ENCODE measurements around the gene RALY.

The RALY gene

DNA sequence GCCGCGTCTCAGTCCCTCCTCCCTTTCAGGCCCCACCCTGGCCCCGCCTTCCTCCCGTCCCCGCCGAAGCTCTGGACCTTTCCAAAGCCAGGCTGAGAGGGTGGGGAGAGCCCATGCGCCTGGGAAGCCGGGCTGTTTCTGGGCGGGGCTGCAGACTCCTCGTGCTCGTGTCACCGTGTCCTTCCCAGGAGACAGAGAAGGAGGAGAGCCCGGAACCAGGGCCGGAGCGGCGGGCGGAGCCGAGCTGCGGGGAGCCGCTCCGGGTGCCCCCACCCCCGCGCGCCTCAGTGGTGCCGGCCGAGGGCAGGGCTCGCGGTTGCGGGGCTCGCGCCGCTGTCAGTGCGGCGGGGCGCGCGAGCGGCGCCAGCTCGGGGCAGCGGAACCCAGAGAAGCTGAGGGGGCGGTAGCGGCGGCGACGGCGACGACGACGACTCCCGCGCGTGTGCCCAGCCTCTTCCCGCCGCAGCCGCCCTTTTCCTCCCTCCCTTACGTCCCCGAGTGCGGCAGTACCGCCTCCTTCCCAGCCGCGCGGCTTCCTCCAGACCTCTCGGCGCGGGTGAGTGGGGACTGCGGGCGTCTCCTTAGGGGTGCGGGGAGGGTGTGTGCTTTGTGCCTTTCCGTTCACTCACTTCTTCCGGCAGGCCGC lies at the start of gene RALY:
TSS of gene RALY (plus strand) at position 336 of the 646 bp plus-strand sequence. CDS start 78,164 bp downstream, outside the sequence.
- peak; percentile 97 for DNase-seq

DNA sequence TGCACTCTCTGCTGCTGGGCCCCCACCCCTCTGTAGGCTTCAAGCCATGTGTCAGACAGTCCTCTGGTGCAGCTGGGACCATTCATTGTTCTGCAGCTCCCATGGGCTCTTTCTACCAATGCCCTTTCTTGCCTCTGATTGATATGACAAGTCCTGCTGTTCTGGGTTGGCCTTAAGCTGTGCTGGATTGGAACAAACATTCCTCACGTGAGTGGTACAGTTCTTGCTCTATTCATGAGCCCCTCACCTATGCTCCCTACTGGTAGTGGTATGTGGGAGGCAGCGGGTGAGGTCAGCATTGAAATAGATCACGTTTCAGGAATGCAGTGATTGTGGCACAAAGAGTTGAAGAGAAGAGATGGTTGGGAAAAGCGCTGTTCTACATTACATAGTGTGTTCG lies 48.8 kb upstream of the RALY start:
- DNase-seq: no peak

DNA sequence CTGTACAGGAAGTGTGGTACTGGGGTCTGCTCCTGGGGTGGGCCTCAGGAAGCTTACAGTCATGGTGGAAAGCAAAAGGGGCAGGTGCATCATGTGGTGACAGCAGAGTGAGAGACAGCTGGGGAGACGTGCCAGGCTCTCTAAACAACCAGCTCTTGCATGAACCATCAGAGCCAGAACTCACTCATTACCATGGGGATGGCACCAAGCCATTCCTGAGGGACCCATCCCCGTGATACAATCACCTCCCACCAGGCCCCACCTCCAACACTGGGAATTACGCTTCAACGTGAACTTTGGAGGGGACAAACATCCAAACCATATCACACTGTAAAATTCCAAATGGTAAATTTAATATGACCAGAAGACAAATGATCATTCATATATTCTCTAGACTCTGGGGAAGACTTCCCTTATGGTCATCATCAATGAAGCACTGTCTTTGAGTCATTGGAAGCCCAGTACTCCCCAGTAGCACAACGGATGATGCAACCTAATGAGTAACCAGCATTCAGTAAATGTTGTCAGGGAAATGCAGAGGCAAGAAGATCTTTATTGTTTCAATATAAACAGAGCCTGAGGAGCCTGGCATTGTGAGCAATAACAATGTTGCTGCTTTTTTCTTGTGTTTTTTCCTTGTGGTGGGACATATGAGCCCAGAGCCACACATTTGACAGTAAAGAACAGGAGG lies 48.2 kb upstream of the RALY start:
- DNase-seq: no peak

DNA sequence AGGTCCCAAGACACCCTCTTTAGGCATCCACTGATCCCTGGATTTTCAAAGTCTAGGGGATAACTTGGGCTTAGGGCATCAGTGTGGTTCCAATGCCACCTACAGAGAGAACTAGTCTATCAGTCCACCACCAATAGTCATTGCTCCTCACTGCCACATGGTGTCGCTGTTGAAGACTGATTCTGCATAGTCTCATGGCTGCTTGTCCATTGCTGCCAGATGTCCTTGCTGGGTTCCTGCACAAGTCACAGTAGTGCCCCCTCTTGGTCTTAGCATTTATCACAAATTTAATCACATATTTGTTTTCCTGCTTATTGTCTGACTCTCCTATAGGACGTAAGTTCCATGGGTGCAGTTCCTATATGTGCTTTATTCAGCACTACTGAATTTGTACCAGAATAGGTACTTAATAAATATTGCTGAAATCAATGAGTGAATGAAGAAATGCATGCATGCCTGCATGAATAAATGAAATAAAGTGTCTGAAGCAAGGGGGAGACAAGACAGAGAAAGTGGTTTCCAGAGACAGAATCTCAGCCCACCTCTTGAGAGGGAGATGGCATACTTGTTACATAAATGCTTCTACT lies 45.9 kb upstream of the RALY start:
- peak; percentile 64 for DNase-seq

DNA sequence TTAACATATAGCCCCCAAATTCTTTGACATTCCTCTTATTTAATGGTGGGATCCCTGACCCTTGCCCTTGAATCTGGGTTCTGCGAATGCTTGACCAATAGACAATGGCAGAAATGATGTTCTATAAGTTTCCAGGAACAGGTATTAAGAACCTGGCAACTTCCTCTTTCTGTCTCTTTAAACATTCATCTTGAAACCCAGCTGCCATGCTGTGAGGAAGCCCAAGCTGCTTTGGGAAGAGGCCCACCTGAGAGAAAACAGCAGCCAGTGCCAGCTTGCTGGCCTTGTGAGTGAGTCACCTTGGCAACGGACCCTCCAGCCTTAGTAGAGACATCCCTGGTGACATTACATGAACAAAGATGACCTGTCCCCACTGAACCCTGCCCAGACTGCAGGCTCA lies 45.2 kb upstream of the RALY start:
- no peak for DNase-seq

DNA sequence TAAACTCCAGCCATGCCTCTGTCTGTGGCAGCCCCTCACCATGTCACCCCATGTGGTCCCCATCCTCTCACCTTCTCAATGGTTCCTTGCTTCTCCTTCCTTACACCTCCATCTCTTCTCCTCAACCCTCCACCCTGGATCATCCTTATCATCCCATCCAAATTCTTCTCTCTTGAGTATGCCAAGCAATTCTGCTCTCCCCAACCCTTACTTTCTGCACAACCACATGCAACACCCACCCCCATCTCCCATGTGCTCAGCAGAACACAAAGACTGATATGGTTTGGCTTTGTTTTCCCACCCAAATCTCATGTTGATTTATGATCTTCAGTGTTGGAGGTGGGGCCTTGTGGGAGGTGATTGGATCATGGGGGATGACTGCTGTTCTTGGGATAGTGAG lies 42.5 kb upstream of the RALY start:
- DNase-seq: no peak

DNA sequence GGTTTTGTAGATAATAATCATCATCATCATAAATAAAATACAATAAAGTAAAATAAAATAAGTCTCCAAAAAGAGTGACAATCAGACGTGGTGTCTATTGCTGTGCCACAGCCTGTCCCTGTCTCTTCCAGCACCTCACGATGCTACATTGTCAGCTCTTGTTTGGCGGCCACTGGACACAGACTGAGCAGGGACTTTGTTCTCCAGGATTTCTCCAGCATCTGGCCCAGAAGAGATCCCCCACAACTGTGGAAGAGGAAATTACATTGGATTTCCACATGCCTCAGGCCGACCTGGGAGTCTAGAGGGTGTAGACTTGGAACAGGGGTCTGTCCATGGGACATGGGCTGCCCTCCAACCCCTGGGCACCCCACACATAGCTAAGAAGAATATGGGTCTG lies 39.2 kb upstream of the RALY start:
- DNase-seq: no peak

DNA sequence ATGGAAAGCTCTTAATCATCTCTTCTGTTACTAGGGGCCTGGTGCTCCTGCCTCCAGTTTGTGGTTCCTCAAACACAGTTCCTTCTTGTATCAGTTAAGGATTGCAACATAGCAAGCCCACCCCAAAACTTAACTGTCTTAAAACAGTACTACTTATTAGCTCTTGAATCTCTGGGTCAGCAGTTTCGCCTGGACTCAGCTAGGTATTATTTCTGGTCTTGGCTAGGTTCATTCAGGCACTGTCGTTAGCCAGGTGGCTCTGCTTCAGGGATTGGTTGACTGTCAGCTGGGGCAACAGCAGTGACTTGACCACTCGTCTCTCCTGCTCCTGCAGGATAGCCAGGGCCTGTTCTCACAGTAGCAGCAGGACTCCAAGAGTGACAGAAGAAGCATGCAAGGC lies 30.0 kb upstream of the RALY start:
- no peak for DNase-seq

DNA sequence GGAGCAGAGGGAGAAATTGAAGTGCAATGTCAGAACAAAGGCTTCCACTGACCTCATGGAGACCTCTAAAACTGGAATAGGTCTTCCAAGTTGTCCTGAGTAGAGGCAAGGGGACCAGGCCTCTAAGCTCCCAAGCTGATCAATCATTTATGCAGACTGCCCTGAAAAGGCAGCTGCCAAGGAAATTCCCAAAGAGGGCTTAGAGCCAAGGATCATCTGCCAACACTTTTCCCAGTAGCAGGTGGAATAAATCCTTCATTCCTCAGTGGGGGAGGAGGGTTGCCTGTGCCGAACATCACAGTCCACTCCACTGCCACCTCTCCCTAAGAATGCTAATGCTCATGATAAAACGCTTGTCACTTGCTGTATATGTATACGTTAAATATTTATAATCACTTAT lies 29.3 kb upstream of the RALY start:
- DNase-seq: no peak

DNA sequence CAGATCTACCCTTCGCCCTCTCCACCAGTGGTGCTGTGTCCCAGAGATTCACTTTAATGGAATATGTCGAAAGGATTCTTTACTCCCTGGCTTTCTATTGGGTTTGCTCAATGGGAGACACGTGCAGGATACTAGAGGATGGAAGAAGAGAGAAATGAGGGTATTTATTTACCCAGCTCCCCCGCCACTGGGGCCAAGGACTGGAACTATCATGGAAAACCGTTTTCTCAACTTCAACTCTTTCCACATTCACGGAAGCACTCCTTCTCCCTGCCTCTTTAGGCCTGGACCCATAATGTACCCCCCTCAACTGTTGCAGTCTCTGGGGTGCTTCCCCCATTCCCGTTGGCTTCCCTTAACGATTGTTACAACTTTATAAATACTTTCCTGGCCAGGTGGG lies 26.6 kb upstream of the RALY start:
- DNase-seq: no peak

DNA sequence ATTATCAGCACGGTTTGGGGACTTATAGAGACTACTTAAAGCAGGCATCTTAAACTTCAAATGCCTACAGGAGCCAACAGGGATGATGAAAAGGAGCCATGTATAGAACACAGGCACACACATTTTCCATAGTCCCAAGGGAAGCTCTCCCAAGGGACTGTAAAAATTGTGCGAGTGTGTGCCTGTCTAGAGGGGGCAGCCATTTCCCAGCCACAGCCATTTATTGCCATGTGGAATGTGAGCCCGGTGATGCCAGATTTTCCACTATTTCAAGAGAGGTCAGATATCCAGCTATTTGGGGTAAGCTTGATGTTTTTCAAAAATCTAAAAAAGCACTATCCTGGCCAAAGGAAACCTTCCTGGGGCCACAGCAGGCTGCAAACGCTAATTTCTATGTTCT lies 24.1 kb upstream of the RALY start:
- DNase-seq: no peak

DNA sequence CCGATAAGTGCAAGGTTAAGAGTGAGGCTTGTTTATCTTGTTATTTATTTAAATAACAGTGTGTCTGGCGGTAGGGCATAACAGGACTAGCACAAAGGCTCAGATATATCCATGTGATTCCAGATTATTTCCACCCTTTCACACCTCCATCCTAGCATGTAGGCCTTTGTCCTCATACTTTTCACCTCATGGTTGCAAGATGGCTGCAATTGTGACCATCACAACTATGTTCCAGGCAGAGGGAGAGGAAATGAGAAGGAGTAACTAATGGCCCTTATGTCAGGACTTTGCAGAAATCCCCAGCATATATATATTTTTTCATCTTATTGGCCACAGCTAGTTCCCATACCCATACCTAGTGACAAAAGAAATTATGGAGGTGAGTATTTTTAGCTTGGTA lies 23.5 kb upstream of the RALY start:
- no peak for DNase-seq

DNA sequence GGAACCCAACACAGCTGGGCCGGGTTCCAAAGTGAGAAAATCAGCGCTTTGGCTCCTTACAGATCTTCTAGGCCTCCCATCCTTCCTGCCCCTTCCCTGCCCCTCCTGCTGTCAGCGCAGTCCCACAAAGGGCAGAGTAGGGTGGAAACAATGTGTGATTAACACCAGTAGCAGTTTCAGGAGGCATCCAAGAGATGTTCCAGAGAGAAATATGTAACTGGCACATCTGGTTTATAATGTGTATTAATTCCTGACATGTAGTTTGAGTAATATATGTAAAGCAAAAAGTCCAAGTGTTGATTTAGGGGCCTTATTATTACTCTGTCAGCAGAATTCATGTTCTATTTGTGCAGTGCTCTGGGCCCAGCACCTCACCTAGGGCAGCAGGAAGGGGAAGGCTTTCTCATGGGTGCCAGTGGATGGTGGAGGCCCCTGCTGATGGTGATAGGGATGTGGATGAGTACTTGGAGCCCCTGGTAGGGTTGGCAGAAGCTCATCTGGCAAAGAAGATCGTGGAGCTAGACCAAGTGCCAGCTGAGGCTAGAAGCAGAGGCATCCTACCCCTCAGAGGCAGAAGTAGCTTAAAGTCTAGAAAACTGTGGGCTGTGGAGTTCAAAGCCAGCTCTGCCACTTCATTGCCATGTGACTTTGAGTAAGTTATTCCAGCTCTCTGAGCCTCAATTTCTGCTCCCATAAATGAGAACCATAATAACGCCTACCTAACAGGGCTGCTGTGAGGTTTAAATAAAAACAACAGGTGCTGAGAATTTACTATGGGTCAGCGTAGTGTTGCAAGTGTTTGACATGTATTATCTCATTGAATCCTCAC lies 22.4 kb upstream of the RALY start:
- DNase-seq: no peak

DNA sequence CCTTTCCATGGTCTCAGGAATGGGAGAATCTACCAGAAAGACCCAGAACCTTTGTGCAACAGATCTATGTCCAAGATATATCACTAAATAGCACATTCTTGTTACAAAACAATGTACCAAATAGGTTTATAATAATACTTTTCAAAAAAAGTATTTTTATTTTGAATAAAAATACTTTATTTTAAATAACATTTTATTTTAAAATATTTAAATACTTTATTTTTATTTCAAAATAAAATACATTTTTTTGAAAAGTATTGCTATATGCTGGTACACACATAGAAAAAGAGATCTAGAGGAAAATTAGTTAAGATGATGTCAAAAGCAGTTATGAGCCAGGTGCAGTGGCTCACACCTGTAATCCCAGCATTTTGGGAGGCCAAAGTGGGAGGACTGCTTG lies 16.8 kb upstream of the RALY start:
- no peak for DNase-seq

DNA sequence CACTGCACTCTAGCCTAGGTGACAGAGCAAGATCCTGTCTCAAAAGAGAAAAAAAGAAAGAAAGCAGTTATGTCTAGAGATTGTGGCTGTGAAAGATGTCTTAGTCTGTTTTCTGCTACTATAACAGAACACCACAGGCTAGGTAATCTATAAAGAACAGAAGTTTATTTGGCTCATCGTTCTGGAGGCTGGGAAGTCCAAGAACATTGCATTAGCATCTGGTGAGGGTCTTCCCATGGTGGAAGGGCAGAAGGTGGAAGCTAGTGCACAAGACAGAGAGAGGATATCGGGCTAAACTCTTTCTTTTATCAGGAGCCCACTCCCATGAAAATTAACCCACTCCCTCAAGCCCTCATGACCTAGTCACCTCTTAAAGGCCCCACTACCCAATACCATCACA lies 16.2 kb upstream of the RALY start:
- DNase-seq: no peak

DNA sequence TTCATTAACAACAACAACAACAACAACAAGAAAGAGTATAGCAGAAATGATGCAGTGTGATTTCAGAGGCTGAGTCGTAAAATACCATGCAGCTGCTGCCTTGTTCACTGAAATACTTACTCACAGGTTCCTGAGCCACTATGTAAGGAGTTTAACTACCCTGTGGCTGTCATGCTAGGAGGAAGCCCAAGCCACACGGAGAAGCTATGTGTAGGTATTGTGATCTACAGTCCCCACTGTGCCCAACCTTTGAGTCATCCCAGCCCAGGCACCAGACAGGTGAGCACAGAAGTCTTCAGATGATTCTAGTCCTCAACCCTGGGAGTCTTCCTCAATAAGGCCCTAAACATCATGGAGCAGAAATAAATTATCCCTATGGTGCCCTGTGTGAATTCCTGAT lies 14.6 kb upstream of the RALY start:
- DNase-seq: no peak

DNA sequence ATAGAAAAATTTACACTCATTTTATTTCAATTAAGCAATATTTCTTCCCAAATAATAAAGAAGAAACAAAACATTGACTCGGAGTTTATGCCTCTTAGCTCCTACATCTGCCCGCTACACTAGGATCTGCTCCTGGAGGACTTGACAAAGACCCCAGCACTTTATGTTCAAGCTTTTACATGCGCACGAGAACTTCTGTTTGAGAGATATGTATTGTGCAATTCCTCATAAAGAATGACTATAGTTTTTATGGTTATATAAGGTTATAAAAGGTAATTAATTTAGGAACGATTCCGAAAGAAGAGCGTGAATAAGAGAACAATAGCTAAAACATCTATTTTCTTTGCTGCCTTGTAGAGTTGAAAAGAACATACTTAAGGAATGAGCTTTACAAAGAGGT lies 12.4 kb upstream of the RALY start:
- DNase-seq: no peak

DNA sequence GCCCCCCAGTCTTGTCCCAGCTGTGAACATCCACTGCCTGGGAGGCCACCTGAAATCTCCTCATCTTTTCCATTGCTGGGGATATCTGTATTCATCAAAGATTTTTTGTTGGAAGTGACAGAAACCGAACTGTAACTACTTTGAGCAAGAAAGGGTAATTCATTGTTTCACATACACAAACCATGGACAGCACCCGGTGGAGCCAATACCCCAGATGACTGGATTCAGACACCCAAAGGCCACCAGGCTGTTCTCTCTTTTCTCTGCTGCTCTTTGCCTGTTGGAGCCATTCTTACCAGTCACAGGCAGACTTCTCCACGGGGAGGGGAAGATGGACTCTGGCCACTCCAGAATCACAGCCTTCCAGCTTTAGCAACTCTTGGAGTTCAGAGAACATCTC lies 11.7 kb upstream of the RALY start:
- DNase-seq: no peak

DNA sequence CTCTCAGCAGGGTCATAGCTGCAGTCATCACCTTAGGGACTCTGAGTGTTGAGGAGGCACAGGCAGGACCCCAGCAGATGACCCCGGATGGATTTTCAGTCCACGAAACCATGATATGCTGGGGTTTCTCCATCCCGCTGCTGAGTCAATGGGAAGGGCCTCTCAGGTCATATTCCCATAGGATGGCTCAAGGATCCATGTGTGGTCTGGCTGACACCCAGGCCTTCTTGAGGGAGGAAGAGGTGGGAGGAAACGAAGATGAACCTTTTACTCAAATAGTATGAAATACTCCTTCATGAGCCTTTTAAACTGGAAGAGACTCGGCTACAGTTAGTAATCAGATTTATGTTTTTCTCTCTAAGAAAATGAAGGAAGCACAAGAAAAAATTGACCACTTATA lies 10.3 kb upstream of the RALY start:
- no peak for DNase-seq

DNA sequence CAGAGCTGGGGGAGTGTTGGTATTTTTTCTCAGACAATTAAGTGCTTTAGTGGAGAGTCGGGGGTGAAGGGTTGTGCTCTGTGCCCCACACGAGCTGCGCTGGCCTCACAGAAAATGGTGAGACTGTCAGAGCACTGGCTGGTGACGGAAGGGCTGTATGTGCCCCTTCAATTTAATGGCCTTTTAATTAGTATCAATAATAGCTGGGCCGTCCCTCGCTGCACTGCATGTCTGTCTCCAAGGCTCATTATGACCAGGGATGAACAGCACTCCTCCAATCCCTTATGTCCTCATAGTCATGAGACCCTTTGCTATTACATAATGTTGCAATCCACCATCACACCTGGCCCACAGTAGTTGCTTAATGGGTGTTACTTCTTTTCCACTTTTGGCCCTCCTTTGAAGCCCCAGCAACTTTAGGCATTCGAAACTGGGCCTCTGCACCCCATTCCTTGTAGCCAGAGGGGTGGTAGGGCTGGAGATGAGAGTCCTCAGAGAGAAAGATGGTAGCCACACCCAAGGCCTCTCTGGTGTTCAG lies 9.5 kb upstream of the RALY start:
- DNase-seq: no peak

DNA sequence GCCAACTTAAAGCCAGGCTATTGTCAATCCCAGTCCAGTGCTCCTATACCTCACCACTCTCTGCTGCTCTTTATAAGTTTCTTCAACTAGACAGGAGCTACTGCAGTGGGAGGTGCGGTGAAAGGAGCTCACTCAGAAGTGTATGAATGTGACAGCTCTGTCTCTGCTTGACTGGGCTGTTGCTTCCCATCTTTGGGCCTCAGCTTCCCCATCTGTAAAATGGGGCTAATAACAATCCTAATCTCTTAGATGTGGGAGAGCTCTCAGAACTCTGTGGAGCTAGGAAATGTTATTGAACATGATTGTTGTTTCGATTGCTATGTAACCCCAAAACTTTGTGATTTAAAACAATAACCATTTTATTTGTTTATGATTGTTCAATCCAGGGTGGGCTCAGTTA lies 8.4 kb upstream of the RALY start:
- DNase-seq: no peak

DNA sequence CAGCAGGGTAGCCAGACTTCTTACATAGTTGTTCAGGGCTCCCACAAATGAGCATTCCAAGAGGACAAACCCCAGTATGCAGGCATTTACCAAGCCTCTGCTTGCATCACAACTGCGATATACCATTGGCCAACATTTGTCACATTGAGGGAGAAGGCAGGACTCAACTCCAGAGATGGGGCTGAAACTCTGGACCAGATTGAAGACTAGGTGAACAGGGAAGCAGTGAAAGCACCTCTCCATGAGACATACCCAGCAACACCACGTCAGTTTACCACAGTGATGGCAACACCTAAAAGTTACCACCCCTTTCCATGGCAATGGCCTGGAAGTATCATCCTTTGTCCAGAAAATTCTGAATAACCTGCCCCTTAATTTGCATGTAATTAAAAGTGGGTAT lies 7.9 kb upstream of the RALY start:
- no peak for DNase-seq

DNA sequence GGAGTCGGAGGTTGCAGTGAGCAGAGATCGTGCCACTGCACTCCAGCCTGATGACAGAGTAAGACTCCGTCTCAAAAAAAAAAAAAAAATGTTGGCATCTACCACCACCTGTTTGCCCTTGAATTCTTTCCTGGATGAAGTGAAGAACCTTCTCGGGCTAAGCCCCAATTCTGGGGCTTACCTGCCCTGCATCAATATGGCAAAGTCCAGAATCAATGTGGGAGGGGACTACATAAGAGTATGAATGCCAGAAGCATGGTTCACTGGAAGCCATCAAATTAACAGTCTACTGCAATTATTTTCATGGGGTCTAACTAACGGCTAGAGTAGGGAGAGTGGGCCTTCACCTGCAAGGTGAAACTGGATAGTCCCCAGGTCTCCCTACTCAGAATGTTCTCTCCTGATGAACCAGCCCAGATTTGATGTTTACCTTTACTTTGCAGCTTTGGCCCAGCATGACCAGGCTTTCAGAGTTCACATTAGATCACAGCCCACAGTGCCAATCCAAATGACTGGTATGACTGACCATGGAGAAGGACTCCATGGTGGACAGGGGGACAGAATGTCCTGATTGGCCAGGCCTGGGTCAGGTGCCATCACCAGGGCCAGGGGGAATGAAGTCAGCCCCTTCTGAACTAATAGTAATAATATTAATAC lies 7.0 kb upstream of the RALY start:
- no peak for DNase-seq
